Chondrocyte (in vitro differentiated cells): ENCODE measurements around the gene JARID2. TPM values are rescaled to one million over a fixed set of nuclear protein-coding genes. Genes with fewer than 3 reads are reported as not detected.
A peak's percentile ranks its signal among the peaks of the same experiment; 100 is the strongest.

Experiments used
- DNase-seq: peaks from one replicate; pipeline ENCODE4 v3.0.0; 2021; ENCODE audit warnings: mixed read lengths, low spot score
- H3K27ac Mint-ChIP-seq: one replicate; pipeline ENCODE4 v1.8.0; 2021; ENCODE audit warnings: mild to moderate bottlenecking, moderate library complexity, mixed read lengths; ENCODE audit not compliant: unreplicated experiment
- H3K27me3 Mint-ChIP-seq: 2 replicates; pipeline ENCODE4 v1.8.0; 2021; ENCODE audit warnings: low read depth, mixed read lengths
- H3K36me3 Mint-ChIP-seq: 2 replicates; pipeline ENCODE4 v1.8.0; 2021; ENCODE audit warnings: low read depth, mixed read lengths
- H3K4me1 Mint-ChIP-seq: 2 replicates; pipeline ENCODE4 v1.8.0; 2021; ENCODE audit warnings: low read depth, mild to moderate bottlenecking, mixed read lengths
- H3K4me3 Mint-ChIP-seq: one replicate; pipeline ENCODE4 v1.8.0; 2021; ENCODE audit warnings: mild to moderate bottlenecking, moderate library complexity, mixed read lengths; ENCODE audit not compliant: unreplicated experiment
- H3K9me3 Mint-ChIP-seq: 2 replicates; pipeline ENCODE4 v1.8.0; 2021; ENCODE audit warnings: low read depth, mixed read lengths
- total RNA-seq: library from RNA; stranded (reverse); gene quantifications from 3 replicates; pipeline ENCODE4 v1.2.1, GENCODE V29; 2021
- TF ChIP-seq, protein P1 (sequence below): fragments of 200-600 bp; sonication (generic); IDR thresholded peaks from 2 replicates; pipeline ENCODE4 v1.5.0; 2021; ENCODE audit warnings: antibody characterized with exemption, mild to moderate bottlenecking, moderate library complexity

The JARID2 gene
- total RNA-seq, 1 donor from 2014 or later, result 9.9 TPM

DNA sequence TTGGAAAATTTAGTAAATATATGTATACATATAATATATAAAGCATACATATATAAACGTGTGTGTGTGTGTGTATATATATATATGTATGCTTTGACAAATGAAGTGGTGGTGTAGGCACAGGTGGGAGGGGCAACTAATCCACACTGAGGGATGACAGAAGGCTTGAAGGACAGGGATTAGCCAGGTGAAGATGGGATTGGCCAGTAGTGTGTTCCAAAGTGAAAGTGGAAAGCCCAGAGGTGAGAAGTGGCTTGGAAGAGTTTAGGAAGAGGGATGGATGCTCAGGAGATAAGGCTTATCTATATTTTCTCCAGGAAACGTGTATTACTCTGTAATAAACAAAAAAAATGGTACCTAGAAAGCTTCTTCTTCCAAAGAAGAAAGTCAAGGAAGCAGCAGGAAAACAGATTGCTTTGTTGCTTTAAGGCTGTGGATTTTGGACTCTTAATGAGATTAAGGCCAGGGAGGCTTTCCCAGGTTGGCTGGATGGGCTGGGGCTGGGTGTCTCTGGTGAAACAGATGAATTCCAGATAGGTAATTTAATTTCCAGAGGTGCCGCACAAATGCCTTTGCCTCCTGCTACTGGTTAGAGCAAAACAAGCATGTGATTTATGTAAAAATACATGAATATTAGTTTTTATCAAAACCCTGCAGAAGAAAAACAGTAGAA, 63.9 kb downstream of the JARID2 start:
- Mint-ChIP-seq H3K9me3 (no peaks in the 10 kb centered on the region), H3K4me1 (peaks cover 41% of the 10 kb centered on the region), H3K4me3 (no peak overlapping the region), H3K27me3 (no peaks in the 10 kb centered on the region), H3K27ac (no peak overlapping the region), H3K36me3 (no peaks in the 10 kb centered on the region)
- no peak for DNase-seq
- TF ChIP-seq, protein P1, sequence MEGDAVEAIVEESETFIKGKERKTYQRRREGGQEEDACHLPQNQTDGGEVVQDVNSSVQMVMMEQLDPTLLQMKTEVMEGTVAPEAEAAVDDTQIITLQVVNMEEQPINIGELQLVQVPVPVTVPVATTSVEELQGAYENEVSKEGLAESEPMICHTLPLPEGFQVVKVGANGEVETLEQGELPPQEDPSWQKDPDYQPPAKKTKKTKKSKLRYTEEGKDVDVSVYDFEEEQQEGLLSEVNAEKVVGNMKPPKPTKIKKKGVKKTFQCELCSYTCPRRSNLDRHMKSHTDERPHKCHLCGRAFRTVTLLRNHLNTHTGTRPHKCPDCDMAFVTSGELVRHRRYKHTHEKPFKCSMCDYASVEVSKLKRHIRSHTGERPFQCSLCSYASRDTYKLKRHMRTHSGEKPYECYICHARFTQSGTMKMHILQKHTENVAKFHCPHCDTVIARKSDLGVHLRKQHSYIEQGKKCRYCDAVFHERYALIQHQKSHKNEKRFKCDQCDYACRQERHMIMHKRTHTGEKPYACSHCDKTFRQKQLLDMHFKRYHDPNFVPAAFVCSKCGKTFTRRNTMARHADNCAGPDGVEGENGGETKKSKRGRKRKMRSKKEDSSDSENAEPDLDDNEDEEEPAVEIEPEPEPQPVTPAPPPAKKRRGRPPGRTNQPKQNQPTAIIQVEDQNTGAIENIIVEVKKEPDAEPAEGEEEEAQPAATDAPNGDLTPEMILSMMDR, result no peak

DNA sequence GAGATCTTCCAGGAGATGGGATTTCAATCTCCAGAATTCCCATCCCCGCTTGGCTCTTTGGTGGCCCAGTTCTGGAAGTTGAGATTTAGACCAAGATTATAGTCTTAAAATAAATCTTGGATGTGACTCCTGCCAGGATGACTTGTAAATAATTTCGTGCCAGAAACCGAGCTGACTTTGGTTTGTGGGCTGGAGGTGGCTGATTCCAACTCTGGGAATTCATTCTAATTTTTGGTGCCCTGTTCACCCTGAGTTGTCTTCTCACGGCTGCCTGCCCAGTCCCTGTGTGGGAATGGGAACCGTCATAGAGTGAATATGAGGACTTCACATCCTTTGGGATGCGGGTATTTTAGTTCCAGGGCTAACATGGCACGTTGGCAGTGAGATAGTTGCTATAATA, 64.8 kb downstream of the JARID2 start:
- H3K9me3 Mint-ChIP-seq, result no peaks in the 10 kb centered on the region
- TF ChIP-seq, protein P1, result no peak
- H3K27me3 Mint-ChIP-seq, result no peaks in the 10 kb centered on the region
- no peak for DNase-seq
- H3K4me1 Mint-ChIP-seq, result peaks cover 37% of the 10 kb centered on the region
- H3K27ac Mint-ChIP-seq, result no peak overlapping the region
- H3K4me3 Mint-ChIP-seq, result no peak overlapping the region
- no peaks in the 10 kb centered on the region for H3K36me3 Mint-ChIP-seq

DNA sequence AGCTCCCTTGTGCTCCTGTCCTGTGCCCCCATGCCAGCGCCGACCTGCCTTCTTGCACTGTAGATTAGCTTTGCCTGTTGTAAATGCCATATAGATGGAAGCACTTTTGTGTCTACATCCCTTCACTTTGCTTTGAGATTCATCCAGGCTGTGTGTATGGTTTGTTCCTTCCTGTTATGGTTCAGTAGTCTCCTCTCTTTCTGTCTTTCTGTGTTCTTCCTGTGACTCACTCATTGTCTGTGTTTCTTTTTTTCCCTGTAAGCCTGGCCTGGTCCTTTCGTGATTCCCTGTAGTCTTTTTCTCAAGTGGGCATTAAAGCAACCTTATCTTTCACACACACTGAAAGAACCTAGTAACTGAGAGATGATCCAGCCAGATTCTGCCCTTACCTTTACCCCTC, 66.6 kb downstream of the JARID2 start:
- no peak for DNase-seq
- peak overlapping the region; percentile 58 for H3K27ac Mint-ChIP-seq

DNA sequence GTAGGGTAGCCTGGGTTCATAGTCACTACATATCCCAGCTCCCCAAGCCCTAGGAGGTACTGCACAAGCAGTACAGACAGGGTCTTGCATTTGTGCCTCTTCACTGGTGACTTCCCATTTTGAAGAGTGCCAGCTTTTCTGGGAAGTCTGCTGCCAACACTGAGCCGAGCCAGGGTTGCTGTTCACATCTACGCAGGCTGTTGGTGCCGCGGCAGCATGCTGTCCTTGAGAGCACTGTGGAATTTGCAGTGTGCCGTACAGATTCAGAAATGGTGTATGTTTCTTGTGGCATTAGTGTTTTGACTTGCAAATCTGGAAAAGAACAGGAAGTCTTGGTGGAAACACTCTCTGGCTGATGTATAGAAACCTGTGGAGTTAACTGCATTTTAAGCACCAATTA, 67.5 kb downstream of the JARID2 start:
- DNase-seq, result no peak
- TF ChIP-seq, protein P1, result no peak
- H3K9me3 Mint-ChIP-seq, result no peaks in the 10 kb centered on the region
- no peak overlapping the region for H3K27ac Mint-ChIP-seq
- no peak overlapping the region for H3K4me3 Mint-ChIP-seq
- no peaks in the 10 kb centered on the region for H3K27me3 Mint-ChIP-seq
- no peaks in the 10 kb centered on the region for H3K36me3 Mint-ChIP-seq
- peaks cover 38% of the 10 kb centered on the region for H3K4me1 Mint-ChIP-seq

More for the DNA sequence above, 66.6 kb downstream of the JARID2 start:
- TF ChIP-seq, protein P1, result no peak
- H3K9me3 Mint-ChIP-seq, result no peaks in the 10 kb centered on the region
- H3K4me1 Mint-ChIP-seq, result peaks cover 35% of the 10 kb centered on the region
- H3K36me3 Mint-ChIP-seq, result no peaks in the 10 kb centered on the region
- no peak overlapping the region for H3K4me3 Mint-ChIP-seq
- no peaks in the 10 kb centered on the region for H3K27me3 Mint-ChIP-seq

DNA sequence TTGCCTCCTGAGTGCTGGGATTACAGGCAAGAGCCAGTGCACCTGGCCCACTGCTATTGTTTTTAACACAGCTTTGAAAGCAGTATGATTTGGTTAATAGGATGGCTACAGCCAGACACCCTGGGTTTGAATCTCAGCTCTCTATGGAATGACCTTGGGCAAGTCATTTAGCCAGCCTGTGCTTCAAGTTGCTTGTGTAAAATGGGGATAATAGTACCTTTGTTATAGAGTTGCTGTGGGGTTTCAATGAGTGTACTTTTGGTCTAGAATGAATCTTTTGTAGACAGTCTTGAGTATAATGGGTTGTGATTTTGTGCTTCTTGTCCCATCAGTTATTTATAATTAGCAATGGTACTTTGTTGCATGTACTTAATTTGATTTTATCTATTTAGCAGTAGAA, 70.9 kb downstream of the JARID2 start:
- no peak overlapping the region for H3K27ac Mint-ChIP-seq

More for the DNA sequence above, 70.9 kb downstream of the JARID2 start:
- Mint-ChIP-seq H3K36me3 (no peaks in the 10 kb centered on the region), H3K27me3 (no peaks in the 10 kb centered on the region), H3K4me1 (peaks cover 37% of the 10 kb centered on the region), H3K9me3 (no peaks in the 10 kb centered on the region), H3K4me3 (no peak overlapping the region)
- DNase-seq, result no peak
- TF ChIP-seq, protein P1, result no peak
